ENCODE results near the gene IWS1.

IWS1 gene

DNA sequence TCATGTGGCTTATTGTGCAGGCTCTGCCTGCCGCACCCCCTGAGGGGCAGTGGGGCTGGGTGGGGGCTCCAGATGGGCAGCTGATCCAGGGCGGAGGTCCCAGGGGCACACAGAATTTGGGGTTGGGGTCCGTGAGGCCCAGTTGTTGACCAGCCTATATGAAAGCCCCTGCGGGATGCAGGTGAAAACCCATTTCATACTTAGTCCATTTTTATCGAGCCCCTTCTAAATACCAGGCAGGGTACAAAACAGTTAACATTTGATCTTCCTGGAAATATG is 39.8 kb upstream of the IWS1 start:
- no peaks in the 10 kb centered on the region for H3K9me2 ChIP-seq (replicated peaks; ENCODE audit: insufficient read depth, low read length)

GRCh38 chr2:127565261-127566138 is 39.2 kb upstream of the IWS1 start:
- Histone ChIP-seq H3K27me3 (ENCODE audit: low read length) (no peaks in the 10 kb centered on the region), H3K9me2 (replicated peaks; ENCODE audit: insufficient read depth, low read length) (no peaks in the 10 kb centered on the region), H3K79me2 (ENCODE audit: insufficient read depth, low read length) (no peaks in the 10 kb centered on the region), H3K27ac (ENCODE audit: low read depth, low read length) (no peak overlapping the region), H3K4me2 (ENCODE audit: low read depth, low read length, poor library complexity, severe bottlenecking) (no peak overlapping the region), H2AFZ (ENCODE audit: low read depth, low read length, severe bottlenecking) (no peak overlapping the region), H3K9ac (ENCODE audit: low read length) (no peak overlapping the region), H4K20me1 (ENCODE audit: low read depth, low read length) (no peaks in the 10 kb centered on the region), H3K4me3 (ENCODE audit: insufficient read depth, low read length, poor library complexity, severe bottlenecking) (no peak overlapping the region), H3K36me3 (ENCODE audit: low read length) (no peaks in the 10 kb centered on the region), H3K9me3 (ENCODE audit: insufficient read depth, low read length) (no peaks in the 10 kb centered on the region), H3F3A (ENCODE audit: insufficient read depth) (no peaks in the 10 kb centered on the region)
- no peak for TF ChIP-seq CTCF (IDR thresholded peaks at IDR 0.05; ENCODE audit: insufficient read depth, low read length, poor library complexity, severe bottlenecking)
- no peak for TF ChIP-seq EZH2phosphoT487 (conservative IDR thresholded peaks at IDR 0.05; ENCODE audit: low read length)

More for the DNA sequence above, 39.8 kb upstream of the IWS1 start:
- no peaks in the 10 kb centered on the region for H3K9me3 ChIP-seq (ENCODE audit: insufficient read depth, low read length)
- H4K20me1 ChIP-seq (ENCODE audit: low read depth, low read length), result no peaks in the 10 kb centered on the region; the same call in 1 of the 2 replicates
- H3K4me2 ChIP-seq (ENCODE audit: low read depth, low read length, poor library complexity, severe bottlenecking), result no peak overlapping the region
- no peak overlapping the region for H3K4me3 ChIP-seq (ENCODE audit: insufficient read depth, low read length, poor library complexity, severe bottlenecking)
- H3F3A ChIP-seq (ENCODE audit: insufficient read depth), result no peaks in the 10 kb centered on the region
- H3K9ac ChIP-seq (ENCODE audit: low read length), result no peak overlapping the region
- H3K27me3 ChIP-seq (ENCODE audit: low read length), result no peaks in the 10 kb centered on the region
- no peak overlapping the region for H2AFZ ChIP-seq (ENCODE audit: low read depth, low read length, severe bottlenecking)
- H3K27ac ChIP-seq (ENCODE audit: low read depth, low read length), result no peak overlapping the region
- no peaks in the 10 kb centered on the region for H3K36me3 ChIP-seq (ENCODE audit: low read length)
- no peak for TF ChIP-seq EZH2phosphoT487 (conservative IDR thresholded peaks at IDR 0.05; ENCODE audit: low read length)
- TF ChIP-seq CTCF (IDR thresholded peaks at IDR 0.05; ENCODE audit: insufficient read depth, low read length, poor library complexity, severe bottlenecking), result no peak
- no peaks in the 10 kb centered on the region for H3K79me2 ChIP-seq (ENCODE audit: insufficient read depth, low read length)

DNA sequence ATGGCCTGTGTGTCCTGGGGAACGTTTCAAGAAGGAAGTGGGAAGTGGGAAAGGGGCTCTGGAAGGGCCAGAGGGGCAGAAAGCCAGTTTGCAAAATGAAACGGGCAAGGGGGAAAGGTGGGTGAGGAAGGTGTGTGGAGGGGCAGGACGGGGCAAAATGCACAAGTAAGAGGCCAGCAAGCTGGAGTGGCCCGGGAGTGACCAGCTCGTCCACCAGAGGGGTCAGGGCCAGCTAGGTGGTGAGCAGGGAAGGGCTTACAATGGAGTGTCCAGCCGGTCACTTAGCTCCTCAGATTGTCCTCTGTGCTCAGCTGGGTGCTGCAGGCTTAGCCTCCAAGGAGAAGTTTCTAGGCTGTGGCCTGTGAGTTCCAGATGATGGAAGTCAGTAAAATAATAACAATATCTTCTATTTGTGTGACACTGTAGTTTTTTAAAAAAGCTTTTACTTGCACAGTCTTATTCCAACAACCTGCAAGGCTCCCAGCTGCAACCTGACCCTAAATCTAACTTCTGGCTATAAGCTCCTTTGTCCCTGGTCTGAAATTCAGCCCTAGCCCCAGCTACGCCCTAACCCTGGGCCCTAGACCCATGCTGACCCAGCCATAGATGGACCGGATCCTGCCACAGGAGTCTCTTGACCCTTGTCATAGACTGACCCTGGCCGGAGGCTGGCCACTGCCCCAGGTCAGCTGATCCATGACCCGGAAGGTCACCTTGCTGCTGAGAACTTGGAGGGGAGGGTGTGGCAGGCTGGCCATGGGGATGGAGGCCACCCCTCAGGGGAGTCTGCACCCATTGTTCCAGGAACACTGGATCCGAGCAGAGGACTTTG is 38.4 kb upstream of the IWS1 start:
- no peak overlapping the region for H3K4me3 ChIP-seq (ENCODE audit: insufficient read depth, low read length, poor library complexity, severe bottlenecking)
- no peaks in the 10 kb centered on the region for H3K36me3 ChIP-seq (ENCODE audit: low read length)
- no peaks in the 10 kb centered on the region for H3K27me3 ChIP-seq (ENCODE audit: low read length)
- no peaks in the 10 kb centered on the region for H3K9me3 ChIP-seq (ENCODE audit: insufficient read depth, low read length)
- no peak overlapping the region for H3K9ac ChIP-seq (ENCODE audit: low read length)
- no peak overlapping the region for H3K27ac ChIP-seq (ENCODE audit: low read depth, low read length)
- no peaks in the 10 kb centered on the region for H3K79me2 ChIP-seq (ENCODE audit: insufficient read depth, low read length)
- no peaks in the 10 kb centered on the region for H3K9me2 ChIP-seq (replicated peaks; ENCODE audit: insufficient read depth, low read length)
- H4K20me1 ChIP-seq (ENCODE audit: low read depth, low read length), result no peaks in the 10 kb centered on the region
- H2AFZ ChIP-seq (ENCODE audit: low read depth, low read length, severe bottlenecking), result no peak overlapping the region
- no peak for TF ChIP-seq CTCF (IDR thresholded peaks at IDR 0.05; ENCODE audit: insufficient read depth, low read length, poor library complexity, severe bottlenecking)
- TF ChIP-seq EZH2phosphoT487 (conservative IDR thresholded peaks at IDR 0.05; ENCODE audit: low read length), result no peak
- no peaks in the 10 kb centered on the region for H3F3A ChIP-seq (ENCODE audit: insufficient read depth)
- H3K4me2 ChIP-seq (ENCODE audit: low read depth, low read length, poor library complexity, severe bottlenecking), result no peak overlapping the region
